Measurements from ENCODE around the gene TERT.
"Not testable (repeated sequence)": the region's sequence is repeated elsewhere in the genome, so short reads cannot be mapped to it uniquely, and the experiment has no call there.

Gene TERT

GRCh38 chr5:1293416-1294205 is 1.3 kb downstream of the TERT start:
- no peak for DNase-seq

DNA sequence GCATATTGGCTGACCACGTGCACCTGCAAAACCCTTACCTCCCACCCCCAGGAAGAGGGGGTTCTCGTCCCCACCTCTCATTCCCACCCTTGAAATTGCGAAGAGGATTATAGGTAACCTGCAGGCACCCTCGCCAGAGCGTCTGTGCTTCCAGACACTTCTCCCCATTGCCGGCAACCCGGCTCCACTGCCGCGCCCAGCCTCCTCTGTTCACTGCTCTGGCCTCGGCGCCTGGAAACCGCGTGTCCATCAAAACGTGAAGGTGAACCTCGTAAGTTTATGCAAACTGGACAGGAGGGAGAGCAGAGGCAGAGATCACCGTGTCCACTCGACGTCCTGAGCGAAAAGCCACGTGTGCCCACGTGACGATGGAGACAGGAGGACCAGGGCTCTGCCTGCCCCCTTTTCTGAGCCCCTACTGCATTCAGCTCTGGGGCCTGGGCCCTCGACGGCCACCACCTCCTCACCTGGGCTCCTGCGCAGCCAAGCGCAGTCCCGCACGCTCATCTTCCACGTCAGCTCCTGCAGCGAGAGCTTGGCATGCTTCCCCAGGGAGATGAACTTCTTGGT is 1.9 kb downstream of the TERT start:
- no peak for DNase-seq

DNA sequence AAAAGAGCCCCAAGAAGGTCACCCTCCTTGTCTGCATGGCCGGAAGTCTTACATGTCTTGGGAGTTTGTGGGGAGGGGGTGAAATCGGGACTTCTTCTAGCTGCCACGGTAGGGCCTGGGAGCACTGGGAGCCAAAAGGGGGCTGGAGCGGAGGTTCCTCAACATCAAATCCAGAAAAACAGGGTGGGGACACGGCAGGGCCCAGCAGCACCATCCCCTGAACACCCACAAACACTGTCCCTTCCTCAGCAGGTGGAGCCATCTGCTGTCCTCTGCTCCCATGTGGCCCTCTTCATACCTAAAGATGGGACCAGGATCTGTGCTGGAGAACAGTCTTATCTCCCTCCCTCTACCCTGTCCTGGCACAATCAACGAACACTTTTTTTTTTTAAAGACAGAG is 2.7 kb downstream of the TERT start:
- no peak for DNase-seq

- peak; percentile 48 for DNase-seq
Observed at GRCh38 chr5:1291611-1292080, 3.2 kb downstream of the TERT start.

GRCh38 chr5:1290956-1291355 is 3.9 kb downstream of the TERT start:
- DNase-seq: peak; percentile 41

GRCh38 chr5:1289559-1289958 is 5.3 kb downstream of the TERT start:
- not testable (repeated sequence) for DNase-seq

- DNase-seq: peak; percentile 49
Observed at GRCh38 chr5:1288439-1289335, 6.2 kb downstream of the TERT start.

DNA sequence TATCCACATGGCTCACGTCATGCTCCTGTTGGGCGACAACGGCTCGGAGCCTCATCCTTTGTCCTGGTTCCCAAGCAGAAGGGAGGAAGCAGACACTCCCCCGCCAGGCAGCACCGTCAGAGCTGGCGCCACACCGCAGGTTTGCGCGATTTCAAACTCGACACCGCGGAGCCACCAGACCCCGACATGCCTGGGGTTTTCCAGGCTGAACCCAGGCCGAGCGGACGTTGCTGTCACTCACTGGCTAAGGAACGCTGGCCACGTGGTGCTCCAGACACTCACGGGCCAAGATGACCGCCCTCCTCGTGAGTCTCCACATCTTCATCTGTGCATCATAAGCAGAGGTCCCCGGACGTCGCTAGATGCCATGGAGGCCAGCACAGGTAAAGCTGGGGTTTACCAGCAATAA is 9.0 kb downstream of the TERT start:
- DNase-seq: peak; percentile 37

DNA sequence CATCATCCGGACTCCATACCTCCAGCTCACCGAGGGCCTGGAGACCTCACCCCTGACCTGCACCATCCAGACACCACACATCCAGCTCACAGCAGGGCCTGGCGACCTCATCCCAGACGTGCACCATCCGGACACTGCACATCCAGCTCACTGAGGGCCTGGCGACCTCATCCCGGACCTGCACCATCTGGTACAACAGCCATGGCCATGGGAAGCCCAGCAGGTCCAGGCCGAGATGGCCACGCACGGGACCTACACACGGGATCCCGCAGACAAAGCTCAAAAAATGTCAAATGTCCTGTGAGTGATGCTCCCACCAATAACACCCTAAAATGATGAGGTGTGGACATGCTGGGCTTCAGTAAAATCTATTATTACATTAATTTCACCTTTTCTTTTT is 9.7 kb downstream of the TERT start:
- peak; percentile 50 for DNase-seq

- DNase-seq: peak; percentile 54
Observed at GRCh38 chr5:1284336-1284970, 10.4 kb downstream of the TERT start.

GRCh38 chr5:1283729-1284041 is 11.2 kb downstream of the TERT start:
- not testable (repeated sequence) for DNase-seq

GRCh38 chr5:1282993-1283728 is 11.7 kb downstream of the TERT start:
- peak; percentile 50 for DNase-seq

- peak; percentile 51 for DNase-seq
Observed at GRCh38 chr5:1282131-1282992, 12.5 kb downstream of the TERT start.

- no peak for DNase-seq
Observed at GRCh38 chr5:1281038-1281882, 13.6 kb downstream of the TERT start.

DNA sequence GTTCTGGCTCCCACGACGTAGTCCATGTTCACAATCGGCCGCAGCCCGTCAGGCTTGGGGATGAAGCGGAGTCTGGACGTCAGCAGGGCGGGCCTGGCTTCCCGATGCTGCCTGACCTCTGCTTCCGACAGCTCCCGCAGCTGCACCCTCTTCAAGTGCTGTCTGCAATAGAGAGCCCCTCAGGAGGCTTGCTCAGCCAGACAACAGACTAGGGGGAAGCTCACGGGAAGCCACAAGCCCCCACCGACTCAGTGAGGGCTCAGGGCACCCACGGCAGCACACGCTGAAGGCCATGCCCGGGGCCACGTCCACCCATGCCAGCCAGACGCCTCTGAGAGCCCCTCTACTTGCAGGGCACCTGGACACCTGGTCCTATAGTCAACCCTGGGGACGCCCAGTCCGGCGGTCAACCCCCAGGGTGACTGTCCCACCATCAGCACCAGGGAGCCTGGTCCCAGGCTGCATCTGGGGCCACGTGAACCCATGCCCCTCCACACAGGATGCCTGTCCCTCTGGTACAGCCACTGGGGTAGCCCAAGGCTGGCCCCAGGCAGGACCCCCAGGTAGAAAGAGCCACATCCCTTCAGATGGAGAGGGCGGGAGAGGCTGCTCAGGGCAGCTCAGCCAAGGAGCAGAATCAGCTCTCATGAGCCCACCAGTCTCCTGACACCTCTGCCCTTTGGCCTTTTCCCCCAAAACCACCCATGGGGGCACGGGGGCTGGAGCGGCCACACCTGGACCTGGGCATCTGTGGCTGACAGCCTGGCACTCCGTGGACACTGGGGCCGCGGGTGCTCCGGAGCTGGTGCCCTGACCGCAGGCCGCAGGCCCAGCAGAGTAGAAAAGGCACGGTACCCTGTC is 14.5 kb downstream of the TERT start:
- no peak for DNase-seq

DNA sequence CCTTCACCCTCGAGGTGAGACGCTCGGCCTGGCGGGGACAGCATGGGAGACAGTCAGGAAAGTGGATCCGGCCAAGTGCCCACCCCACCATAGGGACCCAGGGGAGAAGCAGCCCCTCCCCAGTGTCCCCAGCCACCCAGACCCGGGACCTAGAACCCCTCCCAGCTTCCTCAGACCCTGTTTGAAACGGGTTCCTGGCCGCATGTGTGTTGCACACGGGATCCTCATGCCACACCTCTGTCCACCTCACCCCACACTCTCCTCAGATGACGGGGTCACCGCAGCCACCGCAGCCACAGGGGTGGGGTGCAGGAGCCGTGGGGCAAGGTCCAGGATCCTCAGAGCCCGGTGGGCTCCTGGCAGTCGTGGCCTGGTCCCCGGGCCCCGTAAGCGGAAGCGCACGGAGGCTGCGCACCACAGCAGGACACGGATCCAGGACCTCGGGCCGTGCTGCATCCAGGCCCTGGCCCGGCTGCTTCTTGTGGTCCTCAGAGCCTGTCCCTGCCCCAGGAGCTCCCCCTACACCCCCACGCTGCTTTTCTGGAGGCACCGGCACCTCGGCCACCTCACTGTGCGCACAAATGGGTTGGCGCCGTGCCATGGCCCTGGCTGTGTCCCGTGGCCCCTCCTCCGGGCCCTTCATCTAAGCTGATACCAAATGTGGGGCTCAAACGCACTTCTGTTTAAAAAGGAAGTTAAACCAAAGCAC is 15.3 kb downstream of the TERT start:
- DNase-seq: no peak

DNA sequence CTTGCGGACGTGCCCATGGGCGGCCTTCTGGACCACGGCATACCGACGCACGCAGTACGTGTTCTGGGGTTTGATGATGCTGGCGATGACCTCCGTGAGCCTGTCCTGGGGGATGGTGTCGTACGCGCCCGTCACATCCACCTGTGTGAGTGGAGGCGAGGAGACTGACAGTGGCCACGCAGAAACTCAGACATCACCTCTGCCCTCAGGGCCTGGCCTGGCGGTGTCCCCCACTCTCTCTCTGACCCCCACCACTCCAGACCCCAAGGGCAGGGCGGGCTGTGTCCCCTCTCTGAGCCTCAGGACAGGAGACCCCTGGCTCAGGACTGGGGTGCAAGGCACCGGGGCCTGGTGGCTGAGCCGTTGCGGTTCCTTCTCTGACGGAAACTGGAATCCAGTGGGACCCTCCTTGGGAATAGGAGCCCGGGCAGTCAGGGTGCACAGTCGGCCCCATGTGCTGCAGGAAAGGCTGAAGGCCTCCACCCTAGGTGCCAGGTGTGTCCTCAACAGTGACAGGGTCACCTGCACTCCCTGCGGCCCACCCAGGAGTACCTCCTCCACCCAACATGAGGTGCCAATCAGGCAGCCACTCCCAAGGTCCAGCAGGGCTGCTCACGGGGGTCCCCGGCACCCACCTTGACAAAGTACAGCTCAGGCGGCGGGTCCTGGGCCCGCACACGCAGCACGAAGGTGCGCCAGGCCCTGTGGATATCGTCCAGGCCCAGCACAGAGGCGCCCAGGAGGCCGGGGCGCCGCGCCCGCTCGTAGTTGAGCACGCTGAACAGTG is 16.0 kb downstream of the TERT start:
- no peak for DNase-seq

GRCh38 chr5:1278216-1278615 is 16.7 kb downstream of the TERT start:
- no peak for DNase-seq
